HG02970 (cell line): ENCODE results near the gene CTSV.
A peak's percentile ranks its signal among the peaks of the same experiment; 100 is the strongest.
"Not testable (repeated sequence)": the region's sequence is repeated elsewhere in the genome, so short reads cannot be mapped to it uniquely, and the experiment has no call there.

ENCODE experiments used
- ATAC-seq: cut with Tn5 transposase; IDR thresholded peaks from one replicate; pipeline ENCODE4 v1.9.1; 2021; ENCODE audit warnings: mild to moderate bottlenecking, moderate library complexity, moderate number of reproducible peaks; ENCODE audit not compliant: unreplicated experiment, low FRiP score

CTSV gene

DNA sequence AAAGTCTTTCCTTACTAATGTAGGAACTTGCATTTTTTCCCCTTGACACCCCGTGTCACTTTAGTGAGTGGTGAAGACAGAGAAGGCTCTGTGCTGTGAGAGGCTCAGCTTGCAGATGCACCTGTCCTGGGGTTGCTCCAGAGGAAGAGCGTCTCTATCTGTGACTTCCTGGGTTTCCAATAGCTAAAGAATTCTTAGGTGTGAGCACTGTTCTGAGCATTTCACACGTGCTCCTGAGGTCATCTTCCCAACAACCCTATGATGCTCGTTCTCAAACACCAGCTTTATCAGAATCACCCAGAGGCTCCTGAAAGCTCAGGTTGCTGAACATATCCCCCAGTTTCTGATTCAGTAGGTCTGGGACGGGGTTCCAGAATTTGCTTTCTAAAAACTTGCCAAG is 6.4 kb upstream of the CTSV start:
- no peak for ATAC-seq

DNA sequence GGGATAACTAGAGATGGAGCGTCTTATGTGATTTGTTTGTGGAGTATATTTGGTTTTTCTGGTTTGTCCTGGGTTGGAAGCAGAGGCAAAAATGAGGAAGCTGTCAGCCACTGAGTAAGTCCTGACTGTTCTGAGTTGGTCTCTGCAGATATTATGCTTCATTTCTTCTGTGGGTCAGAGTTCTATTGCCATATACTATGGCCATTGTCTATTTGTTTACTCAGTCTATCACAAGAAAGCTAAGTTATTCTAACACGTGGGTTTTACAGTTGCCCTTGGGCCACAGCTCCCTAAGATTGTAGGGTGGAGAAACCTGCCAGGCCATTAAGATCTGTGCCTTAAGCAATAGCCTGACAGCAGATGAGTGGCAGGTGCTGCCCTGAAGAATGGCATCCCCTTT is 3.0 kb upstream of the CTSV start:
- ATAC-seq = no peak

DNA sequence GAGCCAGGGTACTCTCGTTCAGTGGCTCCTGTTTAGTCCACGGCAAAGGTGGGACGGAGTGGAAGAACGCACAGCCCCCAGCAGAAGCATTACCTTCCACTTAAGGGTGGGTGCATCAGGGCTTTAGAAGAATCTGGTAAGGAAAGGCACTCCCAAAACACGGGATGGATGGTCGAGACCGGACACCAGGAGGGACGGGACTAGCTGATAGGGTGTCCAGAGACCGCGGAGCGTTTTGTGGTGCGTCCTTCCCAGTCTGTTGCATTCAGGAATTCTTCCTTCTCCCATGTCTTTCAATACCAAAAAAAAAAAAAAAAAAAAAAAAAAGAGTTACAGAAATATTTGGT is 545 bp upstream of the CTSV start:
- no peak for ATAC-seq

GRCh38 chr9:97023505-97023904 is 15.4 kb downstream of the CTSV start:
- not testable (repeated sequence) for ATAC-seq

GRCh38 chr9:97013151-97014132 is 25.5 kb downstream of the CTSV start:
- peak; percentile 91 for ATAC-seq

DNA sequence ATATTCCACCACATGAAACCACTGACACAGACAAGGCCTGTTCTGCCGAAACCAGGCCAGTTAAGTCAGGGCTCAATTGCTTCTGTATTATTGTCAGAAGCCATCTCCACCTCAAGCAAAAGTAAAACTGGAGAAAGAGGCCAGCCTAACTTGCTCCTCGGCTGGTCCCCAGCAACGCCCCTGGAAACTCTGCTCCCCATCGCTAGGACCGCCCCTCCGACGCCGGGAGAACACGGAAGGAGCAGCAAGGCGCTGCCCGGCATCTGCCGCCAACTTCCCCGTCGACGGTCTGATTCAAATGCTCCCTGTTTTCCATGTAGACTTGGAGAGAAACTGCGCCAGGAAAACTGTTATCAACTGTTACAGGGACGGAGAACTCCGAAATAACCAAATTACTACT is 26.3 kb downstream of the CTSV start:
- peak; percentile 45 for ATAC-seq

GRCh38 chr9:97002195-97002594 is 36.7 kb downstream of the CTSV start:
- ATAC-seq = not testable (repeated sequence)

GRCh38 chr9:97001338-97001737 is 37.6 kb downstream of the CTSV start:
- ATAC-seq = not testable (repeated sequence)

GRCh38 chr9:97000139-97000787 is 38.7 kb downstream of the CTSV start:
- ATAC-seq = not testable (repeated sequence)

GRCh38 chr9:96999733-97000132 is 39.2 kb downstream of the CTSV start:
- ATAC-seq = not testable (repeated sequence)

DNA sequence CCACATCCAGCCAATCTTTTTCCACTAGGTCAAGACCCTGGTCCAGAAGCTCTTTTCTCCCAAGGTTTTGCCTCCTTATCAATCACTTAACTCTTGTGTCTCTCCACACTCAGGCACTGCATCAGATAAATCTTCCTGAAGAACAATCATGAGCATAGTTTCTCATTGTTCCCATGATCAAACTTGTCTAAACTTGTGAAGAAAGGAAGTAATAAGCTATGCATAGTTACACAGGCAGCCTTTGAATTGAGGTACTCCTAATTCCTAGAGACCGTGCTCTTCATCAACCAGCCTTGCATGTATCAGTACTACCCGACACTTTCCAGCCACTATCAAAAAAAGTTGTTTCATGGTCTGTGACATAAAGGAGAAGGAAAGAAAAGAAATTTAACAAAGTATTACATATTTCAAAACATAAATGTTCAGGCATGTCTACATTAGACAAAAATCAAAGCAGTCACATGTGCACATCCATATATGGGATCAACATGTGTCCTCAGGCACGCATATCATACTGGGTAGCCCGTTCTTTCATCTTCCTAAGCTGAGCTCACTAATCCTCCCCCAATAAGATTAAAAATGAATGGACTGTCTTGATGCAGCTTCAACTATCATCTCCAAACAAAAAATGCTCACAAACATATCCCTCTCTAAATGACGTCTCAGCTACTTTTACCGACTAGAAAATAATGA is 41.8 kb downstream of the CTSV start:
- not testable (repeated sequence) for ATAC-seq

GRCh38 chr9:96994531-96995016 is 44.4 kb downstream of the CTSV start:
- not testable (repeated sequence) for ATAC-seq

- ATAC-seq = not testable (repeated sequence)
These were observed 46.6 kb downstream of the CTSV start for GRCh38 chr9:96992303-96992702.

DNA sequence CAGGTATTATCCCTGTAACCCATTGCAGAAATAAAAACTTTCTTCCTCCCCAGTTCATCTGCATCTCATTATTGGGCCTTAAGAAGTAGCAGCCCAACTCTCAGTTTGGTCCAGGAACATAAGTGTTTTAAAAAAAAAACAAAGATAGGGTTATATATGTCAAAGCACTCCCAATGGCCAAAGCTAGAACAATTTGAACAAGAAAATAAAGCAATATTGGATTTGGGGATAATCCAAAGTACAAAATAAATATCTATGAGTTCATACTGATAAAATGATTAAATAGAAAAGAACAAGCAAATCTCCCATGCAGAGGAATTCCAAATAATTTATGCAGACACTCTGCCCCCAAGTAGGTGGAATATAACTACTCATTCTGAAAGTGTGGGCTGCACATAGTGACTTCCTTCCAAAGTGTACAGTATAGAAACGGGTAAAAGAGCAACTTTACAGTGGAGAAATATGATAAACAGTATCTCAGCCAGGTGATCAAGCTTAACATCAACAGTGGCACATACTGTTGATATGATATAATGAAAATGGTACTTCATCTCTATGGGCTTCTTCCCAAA is 49.1 kb downstream of the CTSV start:
- not testable (repeated sequence) for ATAC-seq

DNA sequence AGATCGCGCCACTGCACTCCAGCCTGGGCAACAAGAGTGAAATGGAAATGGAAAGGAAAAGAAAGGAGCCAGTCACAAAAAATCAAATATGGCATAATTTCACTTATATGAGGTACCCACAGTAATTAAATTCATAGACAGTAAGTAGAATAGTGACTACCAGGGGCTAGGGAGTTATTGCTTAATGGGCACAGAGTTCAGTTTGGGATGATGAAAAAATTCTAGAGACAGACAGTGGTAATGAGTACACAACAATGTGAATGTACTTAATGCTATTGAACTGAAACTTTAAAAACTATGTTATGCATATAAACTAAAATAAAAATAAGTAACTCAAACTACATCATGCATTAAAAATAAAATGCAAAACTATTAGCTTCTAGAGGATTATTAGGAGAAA is 54.1 kb downstream of the CTSV start:
- ATAC-seq = not testable (repeated sequence)

DNA sequence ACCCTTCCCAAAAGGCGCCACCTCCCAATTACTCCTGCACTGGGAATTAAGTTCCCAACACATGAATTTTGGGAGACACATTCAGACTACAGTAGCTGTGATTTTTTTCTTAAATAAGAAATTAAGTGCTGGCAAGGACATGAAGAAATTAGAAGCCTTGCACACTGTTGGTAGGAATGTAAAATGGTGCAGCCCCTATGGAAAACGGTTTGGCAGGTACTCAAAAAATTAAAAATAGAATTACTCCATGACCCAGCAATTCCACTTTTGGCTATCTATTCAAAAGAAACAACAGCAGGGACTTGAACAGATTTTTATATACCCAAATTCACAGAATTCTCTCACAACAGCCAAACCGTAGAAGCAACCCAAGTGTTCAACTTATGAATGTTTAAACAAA is 54.8 kb downstream of the CTSV start:
- ATAC-seq = not testable (repeated sequence)

- not testable (repeated sequence) for ATAC-seq
These were observed 55.3 kb downstream of the CTSV start for GRCh38 chr9:96983496-96984122.
